DND-41 (cell line): ENCODE measurements around the gene RIOK1.

Experiments used
- ATAC-seq: fragments of 200-7000 bp; cut with Tn5 transposase; 3 replicates; pipeline ENCODE4 v1.9.1; 2021; ENCODE audit warnings: low read depth; ENCODE audit not compliant: insufficient read depth
- DNase-seq: peaks from one replicate; pipeline ENCODE4 v3.0.0-alpha.2; 2020
- H2AFZ ChIP-seq: 2 replicates; pipeline ENCODE4 v1.6.0; 2012; ENCODE audit warnings: low read depth, low read length
- H3K27ac ChIP-seq: 2 replicates; pipeline ENCODE4 v1.5.1; 2012; ENCODE audit warnings: low read length, inconsistent platforms
- H3K27me3 ChIP-seq: fragments of 200-600 bp; sonication (generic); 2 replicates; pipeline ENCODE4 v1.6.0; 2012; ENCODE audit warnings: low read length, mild to moderate bottlenecking, inconsistent platforms; ENCODE audit not compliant: insufficient read depth, poor library complexity
- H3K36me3 ChIP-seq: 2 replicates; pipeline ENCODE4 v1.5.1; 2012; ENCODE audit warnings: low read length, inconsistent platforms; ENCODE audit not compliant: insufficient read depth
- H3K4me1 ChIP-seq: 2 replicates; pipeline ENCODE4 v1.5.1; 2012; ENCODE audit warnings: mild to moderate bottlenecking, low read length; ENCODE audit not compliant: insufficient read depth
- H3K4me2 ChIP-seq: 2 replicates; pipeline ENCODE4 v1.6.0; 2012; ENCODE audit warnings: mild to moderate bottlenecking, moderate library complexity, low read length, inconsistent platforms; ENCODE audit not compliant: insufficient read depth
- H3K4me3 ChIP-seq, 2 experiments: fragments of 200-600 bp in 1 of 2; shearing (Covaris generic) in 1 of 2; 2 replicates each; pipeline ENCODE4 v1.5.1; 2012 to 2016; ENCODE audit warnings: inconsistent platforms in 2 of 2, low read length in 2 of 2, mild to moderate bottlenecking in 2 of 2, low read depth in 1 of 2, moderate library complexity in 1 of 2
- H3K79me2 ChIP-seq: 2 replicates; pipeline ENCODE4 v1.6.0; 2012; ENCODE audit warnings: low read length, inconsistent platforms; ENCODE audit not compliant: insufficient read depth
- H3K9ac ChIP-seq: 2 replicates; pipeline ENCODE4 v1.6.0; 2012; ENCODE audit warnings: low read depth, mild to moderate bottlenecking, inconsistent platforms, low read length, moderate library complexity
- H3K9me3 ChIP-seq: 2 replicates; pipeline ENCODE4 v1.5.1; 2012; ENCODE audit warnings: low read length, moderate library complexity, mild to moderate bottlenecking, inconsistent platforms; ENCODE audit not compliant: insufficient read depth, severe bottlenecking
- H4K20me1 ChIP-seq: 2 replicates; pipeline ENCODE4 v1.6.0; 2012; ENCODE audit warnings: low read length; ENCODE audit not compliant: insufficient read depth
- CTCF ChIP-seq: IDR thresholded peaks from 2 replicates; pipeline ENCODE4 v1.5.1; 2012; ENCODE audit warnings: borderline replicate concordance, low read length, moderate library complexity, mild to moderate bottlenecking; ENCODE audit not compliant: poor library complexity, severe bottlenecking; ENCODE audit errors: extremely low read depth
- EZH2 ChIP-seq: IDR thresholded peaks from 3 replicates; pipeline ENCODE4 v1.6.1; 2012; ENCODE audit warnings: borderline replicate concordance, low read depth, mild to moderate bottlenecking, moderate library complexity, low read length, inconsistent platforms; ENCODE audit not compliant: severe bottlenecking

RIOK1 gene

GRCh38 chr6:7440476-7440875 is 50.9 kb downstream of the RIOK1 start:
- no peak for ATAC-seq
- H3K9ac ChIP-seq, result no peak overlapping the region
- H3K4me1 ChIP-seq, result no peaks in the 10 kb centered on the region
- no peaks in the 10 kb centered on the region for H4K20me1 ChIP-seq
- DNase-seq, result no peak
- no peaks in the 10 kb centered on the region for H3K79me2 ChIP-seq
- no peak overlapping the region for H2AFZ ChIP-seq
- H3K9me3 ChIP-seq, result no peaks in the 10 kb centered on the region
- TF ChIP-seq EZH2 (no peak), CTCF (no peak)
- no peaks in the 10 kb centered on the region for H3K36me3 ChIP-seq
- H3K27me3 ChIP-seq, result no peaks in the 10 kb centered on the region
- H3K27ac ChIP-seq, result no peak overlapping the region
- H3K4me2 ChIP-seq, result no peak overlapping the region
- no peak overlapping the region for H3K4me3 ChIP-seq

- Histone ChIP-seq H3K4me1 (no peaks in the 10 kb centered on the region), H3K9ac (no peak overlapping the region)
Measured at GRCh38 chr6:7441048-7441775, 51.6 kb downstream of the RIOK1 start.

GRCh38 chr6:7442467-7442866 is 52.9 kb downstream of the RIOK1 start:
- Histone ChIP-seq H4K20me1 (no peaks in the 10 kb centered on the region), H3K27me3 (no peaks in the 10 kb centered on the region), H3K36me3 (no peaks in the 10 kb centered on the region), H3K79me2 (no peaks in the 10 kb centered on the region), H3K9me3 (no peaks in the 10 kb centered on the region), H3K27ac (no peak overlapping the region), H2AFZ (no peak overlapping the region), H3K4me1 (no peaks in the 10 kb centered on the region), H3K4me2 (no peak overlapping the region), H3K4me3 (no peak overlapping the region), H3K9ac (no peak overlapping the region)
- ATAC-seq, result no peak
- TF ChIP-seq EZH2 (no peak), CTCF (no peak)
- DNase-seq, result no peak

More at GRCh38 chr6:7441048-7441775, 51.6 kb downstream of the RIOK1 start:
- H3K36me3 ChIP-seq, result no peaks in the 10 kb centered on the region
- H4K20me1 ChIP-seq, result no peaks in the 10 kb centered on the region
- H3K4me2 ChIP-seq, result no peak overlapping the region
- no peak overlapping the region for H3K4me3 ChIP-seq
- ATAC-seq (no peak), DNase-seq (no peak)
- H3K9me3 ChIP-seq, result no peaks in the 10 kb centered on the region
- no peaks in the 10 kb centered on the region for H3K27me3 ChIP-seq
- no peak overlapping the region for H2AFZ ChIP-seq
- no peak overlapping the region for H3K27ac ChIP-seq
- no peaks in the 10 kb centered on the region for H3K79me2 ChIP-seq
- TF ChIP-seq EZH2 (no peak), CTCF (no peak)

- H3K79me2 ChIP-seq, result no peaks in the 10 kb centered on the region
- H2AFZ ChIP-seq, result no peak overlapping the region
- ATAC-seq, result no peak
- no peaks in the 10 kb centered on the region for H3K4me1 ChIP-seq
- no peak overlapping the region for H3K9ac ChIP-seq
- no peak for DNase-seq
- no peak overlapping the region for H3K4me2 ChIP-seq
- H3K4me3 ChIP-seq, result no peak overlapping the region
- no peak overlapping the region for H3K27ac ChIP-seq
- no peaks in the 10 kb centered on the region for H3K9me3 ChIP-seq
- H4K20me1 ChIP-seq, result no peaks in the 10 kb centered on the region
- no peaks in the 10 kb centered on the region for H3K27me3 ChIP-seq
- no peaks in the 10 kb centered on the region for H3K36me3 ChIP-seq
- no peak for TF ChIP-seq CTCF
- no peak for TF ChIP-seq EZH2
Measured at GRCh38 chr6:7445101-7445500, 55.5 kb downstream of the RIOK1 start.
